ENCODE data around the gene GIMD1. TPM values are rescaled to one million over a fixed set of nuclear protein-coding genes. Genes with fewer than 3 reads are reported as not detected.

The GIMD1 gene
- not detected for total RNA-seq (2021; ENCODE audit: unreplicated experiment)
- not detected for polyA plus RNA-seq (2012; ENCODE audit: insufficient read length)
- Bru-seq, nascent RNA = not detected
- BruChase-seq, experiment 1, labeled RNA remaining after a 2-hour chase = not detected
- not detected for BruChase-seq, experiment 2, labeled RNA remaining after a 6-hour chase
- long read RNA-seq = 0 reads

GRCh38 chr4:106368678-106369077 is at the start of gene GIMD1:
Gene GIMD1 (minus strand): TSS chr4:106368778. CDS start chr4:106367435, 1,343 bp downstream.
- no peak within 1 kb of the TSS for H3K4me3 ChIP-seq (ENCODE audit: low read depth in 2 of 2, low read length in 2 of 2)
- no peak within 1 kb of the TSS for H3K27ac ChIP-seq (ENCODE audit: low read length)
- in situ Hi-C loops (cut with HindIII; ENCODE audit: low pct_unique_long_range_greater_than_20kb, low sequenced_read_pairs) (no loop called here), intact Hi-C loops (cut with micrococcal nuclease; ENCODE audit: unreplicated experiment) (loop anchor here (1.0 to 5.0 kb wide), 2 partner anchors 134 to 439 kb away; no protein-coding TSS in a partner anchor)
- H3K36me3 ChIP-seq (ENCODE audit: control insufficient read depth, insufficient read depth, low read length) = no peaks in the 10 kb centered on the region
- no TSS peak for BruUV-seq (replicated peaks)
- H3K9me3 ChIP-seq (ENCODE audit: control insufficient read depth, insufficient read depth, low read depth, low read length) = no peaks in the 10 kb centered on the region
- CTCF ChIA-PET = no interaction called here
- ATAC-seq (no peak), DNase-seq (ENCODE audit: low read depth, low spot score) (no peak)
- POLR2A ChIA-PET = no interaction called here
- no peaks in the 10 kb centered on the region for H3K27me3 ChIP-seq (ENCODE audit: control insufficient read depth, insufficient read depth, low read length)
- no peak for TF ChIP-seq REST (IDR thresholded peaks at IDR 0.05; ENCODE audit: insufficient read depth in 1 of 2, low read depth in 2 of 2, low read length in 1 of 2)
- TF ChIP-seq SIN3A (IDR thresholded peaks at IDR 0.05; ENCODE audit: borderline replicate concordance, insufficient read depth, low read depth, low read length) = no peak
- no peak for TF ChIP-seq TCF7L2 (IDR thresholded peaks at IDR 0.05; ENCODE audit: low read depth, low read length)
- no peak for TF ChIP-seq CTCF (IDR thresholded peaks at IDR 0.05)
- TF ChIP-seq POLR2AphosphoS5 (IDR thresholded peaks at IDR 0.05; ENCODE audit: low read depth, low read length) = no peak
- H3K4me1 ChIP-seq (ENCODE audit: control insufficient read depth, insufficient read depth, low read length) = no peaks in the 10 kb centered on the region

- Histone ChIP-seq H3K4me1 (ENCODE audit: control insufficient read depth, insufficient read depth, low read length) (no peaks in the 10 kb centered on the region), H3K27ac (ENCODE audit: low read length) (no peak overlapping the region), H3K4me3 (ENCODE audit: low read depth in 2 of 2, low read length in 2 of 2) (no peak overlapping the region), H3K36me3 (ENCODE audit: control insufficient read depth, insufficient read depth, low read length) (no peaks in the 10 kb centered on the region), H3K27me3 (ENCODE audit: control insufficient read depth, insufficient read depth, low read length) (no peaks in the 10 kb centered on the region), H3K9me3 (ENCODE audit: control insufficient read depth, insufficient read depth, low read depth, low read length) (no peaks in the 10 kb centered on the region)
- POLR2A ChIA-PET = no interaction called here
- DNase-seq (ENCODE audit: low read depth, low spot score) (no peak), ATAC-seq (no peak)
- no TSS peak for BruUV-seq (replicated peaks)
- no peak for TF ChIP-seq POLR2AphosphoS5 (IDR thresholded peaks at IDR 0.05; ENCODE audit: low read depth, low read length)
- in situ Hi-C loops (cut with HindIII; ENCODE audit: low pct_unique_long_range_greater_than_20kb, low sequenced_read_pairs) = no loop called here
- intact Hi-C loops (cut with micrococcal nuclease; ENCODE audit: unreplicated experiment) = no loop called here
- CTCF ChIA-PET = no interaction called here
Measured at GRCh38 chr4:106414366-106414765, 45.8 kb upstream of the GIMD1 start.

Measured in Panc1 (cell line).